Measurements from ENCODE around the gene IQSEC1. TPM values are rescaled to one million over a fixed set of nuclear protein-coding genes. Genes with fewer than 3 reads are reported as not detected.

IQSEC1 gene
- 3.6 and 5.4 TPM in 2 replicates for polyA plus RNA-seq (2011; rRNA removed)
- polyA minus RNA-seq (2011; rRNA and poly(A)+ RNA removed): 8.9 and 9.6 TPM in 2 replicates

DNA sequence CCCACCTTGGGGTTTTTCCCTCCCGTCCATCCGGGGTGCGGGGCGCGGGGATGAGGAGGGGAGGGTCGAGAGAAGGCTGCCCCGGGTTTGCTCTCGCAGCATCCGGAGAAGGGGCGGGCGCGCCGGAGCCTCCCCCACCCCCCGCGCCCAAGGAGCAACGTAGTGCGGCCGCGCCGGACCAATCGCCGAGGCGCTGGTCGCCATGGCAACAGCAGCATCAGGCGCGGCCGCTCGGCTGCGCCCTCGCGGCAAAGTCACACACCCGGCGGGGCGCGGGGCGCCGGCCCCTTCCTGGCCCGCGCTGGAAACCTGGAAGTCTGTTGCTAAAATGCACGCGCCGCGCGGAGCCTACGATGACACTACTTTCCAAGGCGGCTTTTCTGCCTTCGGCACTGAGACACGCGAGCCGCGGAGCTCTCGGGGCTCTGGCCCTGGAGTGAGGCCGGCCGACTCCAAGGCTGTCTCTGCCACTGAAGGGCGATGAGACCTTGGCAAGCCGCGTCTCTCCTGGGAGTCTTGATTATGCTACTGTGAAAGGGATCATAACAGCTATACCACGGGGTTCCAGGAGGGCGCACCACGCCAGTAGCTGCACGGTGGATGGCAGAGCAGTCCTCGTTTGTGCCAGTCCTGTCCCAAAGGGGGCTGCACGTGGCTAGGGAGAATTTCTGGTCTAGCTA is at the start of gene IQSEC1:
IQSEC1 (minus strand) TSS at position 104 of the 680 bp plus-strand sequence. CDS start 415 bp downstream, outside the sequence.
- no peak for DNase-seq (ENCODE audit: low read depth, low spot score)
- Histone ChIP-seq H3K9me3 (ENCODE audit: control insufficient read depth, insufficient read depth, low read length) (peaks cover 7% of the 10 kb centered on the region; the same call in 1 of the 2 replicates), H3K4me3 (ENCODE audit: low read depth, low read length) (no peak within 1 kb of the TSS), H3K27ac (ENCODE audit: low read depth, low read length) (no peak within 1 kb of the TSS), H3K27me3 (ENCODE audit: control insufficient read depth, insufficient read depth, low read length) (peaks cover 53% of the 10 kb centered on the region)
- TF ChIP-seq, protein P1, sequence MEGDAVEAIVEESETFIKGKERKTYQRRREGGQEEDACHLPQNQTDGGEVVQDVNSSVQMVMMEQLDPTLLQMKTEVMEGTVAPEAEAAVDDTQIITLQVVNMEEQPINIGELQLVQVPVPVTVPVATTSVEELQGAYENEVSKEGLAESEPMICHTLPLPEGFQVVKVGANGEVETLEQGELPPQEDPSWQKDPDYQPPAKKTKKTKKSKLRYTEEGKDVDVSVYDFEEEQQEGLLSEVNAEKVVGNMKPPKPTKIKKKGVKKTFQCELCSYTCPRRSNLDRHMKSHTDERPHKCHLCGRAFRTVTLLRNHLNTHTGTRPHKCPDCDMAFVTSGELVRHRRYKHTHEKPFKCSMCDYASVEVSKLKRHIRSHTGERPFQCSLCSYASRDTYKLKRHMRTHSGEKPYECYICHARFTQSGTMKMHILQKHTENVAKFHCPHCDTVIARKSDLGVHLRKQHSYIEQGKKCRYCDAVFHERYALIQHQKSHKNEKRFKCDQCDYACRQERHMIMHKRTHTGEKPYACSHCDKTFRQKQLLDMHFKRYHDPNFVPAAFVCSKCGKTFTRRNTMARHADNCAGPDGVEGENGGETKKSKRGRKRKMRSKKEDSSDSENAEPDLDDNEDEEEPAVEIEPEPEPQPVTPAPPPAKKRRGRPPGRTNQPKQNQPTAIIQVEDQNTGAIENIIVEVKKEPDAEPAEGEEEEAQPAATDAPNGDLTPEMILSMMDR (IDR thresholded peaks at IDR 0.05; ENCODE audit: low read depth, low read length): no peak
- CTCF ChIA-PET: no interaction called here
- POLR2A ChIA-PET: no interaction called here

DNA sequence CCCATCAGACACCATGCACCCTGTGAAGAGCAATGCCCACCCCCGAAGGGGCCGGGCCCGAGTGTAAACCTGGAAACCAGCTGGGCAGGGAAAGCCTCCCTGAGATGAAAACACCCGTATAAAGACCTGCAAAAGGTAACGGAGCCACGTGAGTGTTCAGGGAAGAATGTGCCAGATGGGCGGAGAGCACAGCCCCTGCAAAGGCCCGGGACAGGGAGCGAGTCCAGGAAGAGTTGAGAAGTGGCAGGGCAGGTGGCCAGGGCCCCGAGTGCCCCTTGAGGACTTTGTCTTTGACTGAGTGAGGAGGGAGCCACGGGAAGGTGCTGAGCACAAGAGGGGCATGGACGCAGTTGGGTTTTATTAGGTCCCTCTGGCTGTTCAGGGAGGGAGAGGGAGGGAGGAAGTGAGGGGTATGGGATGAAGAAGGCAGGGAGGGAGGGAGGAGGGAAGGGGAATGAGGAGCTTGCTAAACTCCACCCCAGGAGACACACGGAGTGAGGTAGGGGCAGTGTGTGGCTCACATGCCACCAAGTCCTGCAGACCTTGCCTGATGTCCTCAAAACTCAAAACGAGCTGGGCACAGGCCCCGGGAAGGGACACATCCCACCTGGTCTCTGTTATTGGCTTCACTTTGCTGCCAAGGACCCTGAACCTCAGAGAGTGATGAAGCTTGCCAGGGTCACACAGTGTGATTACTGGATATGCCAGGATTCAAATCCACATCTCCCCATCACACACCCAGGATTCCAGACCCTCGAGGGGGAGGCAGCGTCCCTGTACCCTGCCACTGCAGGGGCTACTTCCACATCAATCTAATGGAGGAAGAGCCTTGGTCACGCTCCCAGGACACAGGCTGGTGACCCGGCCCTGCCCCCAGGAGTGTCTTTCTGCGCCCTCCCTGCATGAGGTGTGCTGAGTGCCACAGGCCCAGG is 49.1 kb upstream of the IQSEC1 start:
- Histone ChIP-seq H3K9me3 (ENCODE audit: control insufficient read depth, insufficient read depth, low read length) (no peaks in the 10 kb centered on the region), H3K27ac (ENCODE audit: low read depth, low read length) (no peak overlapping the region), H3K4me3 (ENCODE audit: low read depth, low read length) (no peak overlapping the region), H3K27me3 (ENCODE audit: control insufficient read depth, insufficient read depth, low read length) (no peaks in the 10 kb centered on the region)
- POLR2A ChIA-PET: no interaction called here
- TF ChIP-seq, protein P1 (IDR thresholded peaks at IDR 0.05; ENCODE audit: low read depth, low read length): no peak
- CTCF ChIA-PET: no interaction called here
- DNase-seq (ENCODE audit: low read depth, low spot score): no peak

DNA sequence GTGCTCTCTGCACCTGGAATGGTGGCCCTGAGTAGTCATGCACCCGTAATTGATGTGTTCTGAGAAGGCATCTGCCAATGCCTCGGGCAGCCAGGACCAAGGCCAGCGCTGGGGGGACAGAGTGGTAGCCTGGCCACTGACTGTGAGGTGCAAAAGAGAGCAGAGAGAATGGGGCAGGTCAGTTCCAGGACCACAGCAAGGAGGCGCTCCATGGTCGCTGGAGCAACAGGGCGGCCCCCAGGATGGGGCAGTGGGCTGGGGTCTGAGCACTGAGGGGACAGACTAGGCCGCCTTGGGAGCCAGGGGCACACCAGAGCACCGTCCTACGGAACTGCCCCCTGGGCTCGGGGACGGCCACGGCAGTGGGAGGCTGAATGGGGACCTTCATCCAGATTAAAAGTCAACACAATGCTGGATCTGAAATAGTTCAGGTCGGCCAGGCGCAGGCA is 48.3 kb upstream of the IQSEC1 start:
- no peaks in the 10 kb centered on the region for H3K9me3 ChIP-seq (ENCODE audit: control insufficient read depth, insufficient read depth, low read length)
- TF ChIP-seq, protein P1 (IDR thresholded peaks at IDR 0.05; ENCODE audit: low read depth, low read length): no peak
- H3K27me3 ChIP-seq (ENCODE audit: control insufficient read depth, insufficient read depth, low read length): no peaks in the 10 kb centered on the region
- no peak for DNase-seq (ENCODE audit: low read depth, low spot score)
- no peak overlapping the region for H3K27ac ChIP-seq (ENCODE audit: low read depth, low read length)
- ChIA-PET CTCF (no interaction called here), POLR2A (no interaction called here)
- H3K4me3 ChIP-seq (ENCODE audit: low read depth, low read length): no peak overlapping the region

DNA sequence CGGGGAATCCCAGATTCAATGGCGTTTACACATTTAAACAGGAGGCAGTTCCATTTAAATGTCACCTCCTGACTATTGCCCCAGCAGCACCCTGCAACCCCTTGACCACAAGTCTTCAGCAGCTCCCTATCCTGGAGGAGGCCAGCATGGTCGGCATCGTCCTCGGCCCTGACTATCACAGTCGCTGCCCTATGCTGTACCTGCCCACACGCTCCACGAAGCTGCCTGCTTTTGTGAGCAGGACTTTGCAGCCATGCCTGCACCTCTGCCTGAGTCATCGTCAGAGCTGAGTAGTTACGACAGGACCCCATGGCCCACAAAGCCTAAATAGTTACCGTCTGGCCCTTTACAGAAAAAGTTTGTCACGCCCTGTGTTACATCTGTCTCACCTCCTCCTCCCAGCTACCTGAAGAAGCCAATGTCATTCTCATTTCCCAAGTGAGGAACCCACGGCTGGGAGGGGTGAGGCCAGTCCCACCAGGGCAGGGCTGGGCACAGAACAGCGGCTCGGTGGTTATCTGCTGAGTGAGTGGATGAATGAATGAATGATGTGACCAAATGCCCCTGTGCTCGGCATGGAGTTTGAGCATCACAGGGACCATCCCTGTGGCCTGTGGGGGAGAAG is 47.8 kb upstream of the IQSEC1 start:
- no peak overlapping the region for H3K27ac ChIP-seq (ENCODE audit: low read depth, low read length)
- H3K9me3 ChIP-seq (ENCODE audit: control insufficient read depth, insufficient read depth, low read length): no peaks in the 10 kb centered on the region
- TF ChIP-seq, protein P1 (IDR thresholded peaks at IDR 0.05; ENCODE audit: low read depth, low read length): no peak
- POLR2A ChIA-PET: no interaction called here
- H3K4me3 ChIP-seq (ENCODE audit: low read depth, low read length): no peak overlapping the region
- CTCF ChIA-PET: no interaction called here
- no peaks in the 10 kb centered on the region for H3K27me3 ChIP-seq (ENCODE audit: control insufficient read depth, insufficient read depth, low read length)
- DNase-seq (ENCODE audit: low read depth, low spot score): no peak

All from AG04450 (cell line).